Subcutaneous abdominal adipose tissue (tissue), 5 donors: ENCODE data around the gene DYSF.

Experiments used
- H3K27ac ChIP-seq: one replicate; pipeline ENCODE4 v1.7.0; 2013; ENCODE audit warnings: low read depth, mild to moderate bottlenecking, inconsistent platforms, low read length, moderate library complexity
- H3K27me3 ChIP-seq, 5 donors: one replicate each; pipeline ENCODE4 v1.7.0; 2013; ENCODE audit warnings: low read length in 5 of 5, inconsistent platforms in 1 of 5; ENCODE audit not compliant: control insufficient read depth in 5 of 5, insufficient read depth in 4 of 5
- H3K36me3 ChIP-seq, 5 donors: one replicate each; pipeline ENCODE4 v1.7.0; 2013; ENCODE audit warnings: low read length in 5 of 5; ENCODE audit not compliant: control insufficient read depth in 5 of 5, insufficient read depth in 5 of 5
- H3K4me1 ChIP-seq, 5 donors: one replicate each; pipeline ENCODE4 v1.7.0; 2013; ENCODE audit warnings: low read length in 5 of 5, mild to moderate bottlenecking in 3 of 5, moderate library complexity in 1 of 5; ENCODE audit not compliant: control insufficient read depth in 5 of 5, insufficient read depth in 5 of 5
- H3K4me3 ChIP-seq, 5 donors: one replicate each; pipeline ENCODE4 v1.7.0; 2013; ENCODE audit warnings: low read length in 5 of 5, low read depth in 1 of 5
- H3K9ac ChIP-seq, 5 donors: one replicate each; pipeline ENCODE4 v1.7.0; 2013; ENCODE audit warnings: low read length in 5 of 5, mild to moderate bottlenecking in 4 of 5, moderate library complexity in 3 of 5
- H3K9me3 ChIP-seq, 5 donors: one replicate each; pipeline ENCODE4 v1.7.0; 2013; ENCODE audit warnings: low read length in 5 of 5; ENCODE audit not compliant: control insufficient read depth in 5 of 5
- donor health status: healthy.
- donor health status: healthy.
- donor health status: healthy.
- donor health status: healthy.
- donor health status: healthy.

The DYSF gene

GRCh38 chr2:71571945-71572344 is 118.6 kb downstream of the DYSF start:
- Histone ChIP-seq H3K4me1 (peaks cover 3 to 22% (median 18%) of the 10 kb centered on the region in 5 donors), H3K4me3 (no peak overlapping the region), H3K36me3 (peaks cover 0 to 43% (median 26%) of the 10 kb centered on the region in 5 donors), H3K27me3 (no peaks in the 10 kb centered on the region), H3K9me3 (peaks cover 0 to 3% (median 0%) of the 10 kb centered on the region in 5 donors), H3K27ac (no peak overlapping the region), H3K9ac (no peak overlapping the region)

- peaks cover 0 to 3% (median 0%) of the 10 kb centered on the region in 5 donors for H3K9me3 ChIP-seq
- H3K27ac ChIP-seq = peak overlapping the region; percentile 41
- H3K4me1 ChIP-seq = peaks cover 5 to 60% (median 56%) of the 10 kb centered on the region in 5 donors
- no peaks in the 10 kb centered on the region for H3K27me3 ChIP-seq
- H3K4me3 ChIP-seq = no peak overlapping the region
- H3K9ac ChIP-seq = peak overlapping the region in 1 of 5 donors; percentile 10
- peaks cover 0 to 23% (median 17%) of the 10 kb centered on the region in 5 donors for H3K36me3 ChIP-seq
Measured at GRCh38 chr2:71575966-71576365, 122.6 kb downstream of the DYSF start.

GRCh38 chr2:71576541-71576940 is 123.2 kb downstream of the DYSF start:
- H3K9me3 ChIP-seq = peaks cover 0 to 1% (median 0%) of the 10 kb centered on the region in 5 donors
- peaks cover 8 to 66% (median 62%) of the 10 kb centered on the region in 5 donors for H3K4me1 ChIP-seq
- peak overlapping the region; percentile 41 for H3K27ac ChIP-seq
- peak overlapping the region in 1 of 5 donors; percentile 17 for H3K9ac ChIP-seq
- peaks cover 0 to 17% (median 11%) of the 10 kb centered on the region in 5 donors for H3K36me3 ChIP-seq
- H3K4me3 ChIP-seq = no peak overlapping the region
- no peaks in the 10 kb centered on the region for H3K27me3 ChIP-seq

- H3K36me3 ChIP-seq = peaks cover 0 to 10% (median 4%) of the 10 kb centered on the region in 5 donors
- peaks cover 8 to 71% (median 65%) of the 10 kb centered on the region in 5 donors for H3K4me1 ChIP-seq
- peak overlapping the region in 1 of 5 donors; percentile 17 for H3K9ac ChIP-seq
- H3K4me3 ChIP-seq = no peak overlapping the region
- no peaks in the 10 kb centered on the region for H3K27me3 ChIP-seq
- H3K27ac ChIP-seq = no peak overlapping the region
- no peaks in the 10 kb centered on the region for H3K9me3 ChIP-seq
Measured at GRCh38 chr2:71577209-71577608, 123.8 kb downstream of the DYSF start.

GRCh38 chr2:71578767-71579342 is 125.5 kb downstream of the DYSF start:
- Histone ChIP-seq H3K4me1 (peaks cover 8 to 74% (median 71%) of the 10 kb centered on the region in 5 donors), H3K36me3 (peaks cover 0 to 7% (median 0%) of the 10 kb centered on the region in 5 donors), H3K27ac (peak overlapping the region; percentile 37), H3K9me3 (no peaks in the 10 kb centered on the region), H3K4me3 (peak overlapping the region in 3 of 5 donors; percentile 10 to 36 (median 15)), H3K9ac (peak overlapping the region in 3 of 5 donors; percentile 35 to 38 (median 35)), H3K27me3 (no peaks in the 10 kb centered on the region)

- H3K4me1 ChIP-seq = peaks cover 8 to 70% (median 57%) of the 10 kb centered on the region in 5 donors
- peaks cover 0 to 12% (median 0%) of the 10 kb centered on the region in 5 donors for H3K36me3 ChIP-seq
- H3K9ac ChIP-seq = peak overlapping the region in 2 of 5 donors; percentile 17 to 31
- H3K4me3 ChIP-seq = peak overlapping the region in 1 of 5 donors; percentile 16
- no peaks in the 10 kb centered on the region for H3K27me3 ChIP-seq
- no peak overlapping the region for H3K27ac ChIP-seq
- no peaks in the 10 kb centered on the region for H3K9me3 ChIP-seq
Measured at GRCh38 chr2:71581026-71581425, 127.7 kb downstream of the DYSF start.

GRCh38 chr2:71583876-71584275 is 130.5 kb downstream of the DYSF start:
- H3K9me3 ChIP-seq = no peaks in the 10 kb centered on the region
- H3K9ac ChIP-seq = no peak overlapping the region
- peaks cover 0 to 9% (median 0%) of the 10 kb centered on the region in 5 donors for H3K36me3 ChIP-seq
- peaks cover 3 to 42% (median 31%) of the 10 kb centered on the region in 5 donors for H3K4me1 ChIP-seq
- H3K27ac ChIP-seq = no peak overlapping the region
- no peak overlapping the region for H3K4me3 ChIP-seq
- no peaks in the 10 kb centered on the region for H3K27me3 ChIP-seq

GRCh38 chr2:71586471-71586870 is 133.1 kb downstream of the DYSF start:
- Histone ChIP-seq H3K27ac (no peak overlapping the region), H3K4me1 (peaks cover 0 to 17% (median 6%) of the 10 kb centered on the region in 5 donors), H3K9me3 (no peaks in the 10 kb centered on the region), H3K27me3 (no peaks in the 10 kb centered on the region), H3K36me3 (peaks cover 0 to 29% (median 7%) of the 10 kb centered on the region in 5 donors), H3K9ac (no peak overlapping the region), H3K4me3 (no peak overlapping the region)

GRCh38 chr2:71587509-71588073 is 134.2 kb downstream of the DYSF start:
- H3K36me3 ChIP-seq = peaks cover 0 to 31% (median 10%) of the 10 kb centered on the region in 5 donors
- no peak overlapping the region for H3K27ac ChIP-seq
- H3K4me1 ChIP-seq = peaks cover 0 to 10% (median 0%) of the 10 kb centered on the region in 5 donors
- H3K9ac ChIP-seq = no peak overlapping the region
- H3K27me3 ChIP-seq = no peaks in the 10 kb centered on the region
- no peaks in the 10 kb centered on the region for H3K9me3 ChIP-seq
- no peak overlapping the region for H3K4me3 ChIP-seq

GRCh38 chr2:71588497-71589170 is 135.3 kb downstream of the DYSF start:
- no peaks in the 10 kb centered on the region for H3K9me3 ChIP-seq
- peaks cover 0 to 7% (median 0%) of the 10 kb centered on the region in 5 donors for H3K4me1 ChIP-seq
- H3K36me3 ChIP-seq = peaks cover 0 to 32% (median 14%) of the 10 kb centered on the region in 5 donors
- no peaks in the 10 kb centered on the region for H3K27me3 ChIP-seq
- no peak overlapping the region for H3K9ac ChIP-seq
- H3K4me3 ChIP-seq = no peak overlapping the region
- no peak overlapping the region for H3K27ac ChIP-seq
